Omental fat pad (tissue), 4 donors: ENCODE measurements around the gene MAMDC2. TPM values are rescaled to one million over a fixed set of nuclear protein-coding genes. Genes with fewer than 3 reads are reported as not detected.
"Not testable (repeated sequence)": the region's sequence is repeated elsewhere in the genome, so short reads cannot be mapped to it uniquely, and the experiment has no call there.

Experiments
- ATAC-seq: fragments of 150-250 bp; one replicate; pipeline ENCODE4 v1.9.1; 2016; ENCODE audit warnings: mild to moderate bottlenecking, moderate library complexity; ENCODE audit not compliant: low FRiP score
- DNase-seq: peaks from one replicate; pipeline ENCODE4 v3.0.0-alpha.2; 2019; ENCODE audit warnings: low spot score
- CTCF ChIP-seq, 3 donors: fragments of 450-650 bp; IDR thresholded peaks; one replicate each; pipeline ENCODE4 v1.5.1; 2016 to 2017; ENCODE audit warnings: antibody characterized with exemption in 3 of 3, mild to moderate bottlenecking in 3 of 3, moderate library complexity in 2 of 3
- total RNA-seq, 4 donors: library from RNA; depleted of rRNA; stranded (reverse); fragments of >200 nt; gene quantifications; one replicate each; pipeline ENCODE4 v1.1.0, GENCODE V29; 2016

MAMDC2 gene
- total RNA-seq, 4 donors from 2014 or later = 9.0 to 43.7 (median 16.5) TPM

DNA sequence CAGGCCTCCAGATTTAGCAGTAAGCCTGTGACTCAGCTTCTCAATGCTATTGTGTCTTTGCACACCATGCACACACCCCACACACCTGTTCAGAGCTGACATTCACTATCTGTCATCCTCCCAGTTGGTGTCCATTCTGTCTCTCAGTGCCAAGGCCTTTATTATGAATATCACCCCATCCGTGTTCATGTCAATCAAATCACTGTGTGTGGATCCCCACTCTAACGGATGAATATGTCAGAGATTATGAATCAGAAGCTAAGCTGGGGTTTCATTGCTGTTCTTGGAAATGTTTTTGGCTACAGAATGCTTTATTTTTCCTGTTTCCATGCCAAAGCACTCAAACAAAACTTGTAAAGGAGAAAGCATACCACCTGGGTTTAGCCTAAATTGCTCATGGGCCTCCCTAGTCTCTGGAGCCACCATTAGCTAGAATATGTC lies 9.4 kb upstream of the MAMDC2 start:
- DNase-seq = no peak
- no peak for ATAC-seq

GRCh38 chr9:70035691-70036090 lies 8.0 kb upstream of the MAMDC2 start:
- ATAC-seq (no peak), DNase-seq (no peak)
- no peak for TF ChIP-seq CTCF (IDR thresholded peaks at IDR 0.05)

More for the DNA sequence above, 9.4 kb upstream of the MAMDC2 start:
- TF ChIP-seq CTCF (IDR thresholded peaks at IDR 0.05) = no peak

DNA sequence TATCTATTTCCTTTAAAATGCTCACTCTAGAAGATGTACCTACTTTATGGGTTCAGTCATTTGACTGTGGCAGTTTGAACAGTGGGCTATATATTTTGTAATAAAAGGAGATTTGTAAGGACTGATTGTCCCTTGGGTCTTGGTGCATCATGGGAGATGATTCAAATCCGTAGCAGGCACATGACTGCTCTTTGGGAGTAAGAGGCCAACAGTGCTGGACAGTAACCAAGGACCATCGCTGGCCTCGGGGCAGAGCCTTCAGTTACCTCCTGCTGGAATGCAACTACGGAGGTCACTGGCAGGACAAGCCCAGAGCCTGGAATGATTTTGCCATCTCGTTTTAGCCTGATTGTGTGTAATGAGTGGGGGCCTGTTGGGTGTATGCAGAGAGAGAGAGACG lies 7.0 kb upstream of the MAMDC2 start:
- TF ChIP-seq CTCF (IDR thresholded peaks at IDR 0.05) = no peak
- ATAC-seq = no peak
- DNase-seq = no peak

- DNase-seq = not testable (repeated sequence)
These were observed 5.5 kb upstream of the MAMDC2 start for GRCh38 chr9:70038171-70038621.

GRCh38 chr9:70040376-70040903 lies 3.2 kb upstream of the MAMDC2 start:
- TF ChIP-seq CTCF (IDR thresholded peaks at IDR 0.05) = no peak
- DNase-seq (no peak), ATAC-seq (no peak)

More at GRCh38 chr9:70038171-70038621, 5.5 kb upstream of the MAMDC2 start:
- peak; percentile 39 for ATAC-seq

GRCh38 chr9:70042461-70043215 lies 1.0 kb upstream of the MAMDC2 start:
- ATAC-seq = no peak
- DNase-seq = no peak
- no peak for TF ChIP-seq CTCF (IDR thresholded peaks at IDR 0.05)

DNA sequence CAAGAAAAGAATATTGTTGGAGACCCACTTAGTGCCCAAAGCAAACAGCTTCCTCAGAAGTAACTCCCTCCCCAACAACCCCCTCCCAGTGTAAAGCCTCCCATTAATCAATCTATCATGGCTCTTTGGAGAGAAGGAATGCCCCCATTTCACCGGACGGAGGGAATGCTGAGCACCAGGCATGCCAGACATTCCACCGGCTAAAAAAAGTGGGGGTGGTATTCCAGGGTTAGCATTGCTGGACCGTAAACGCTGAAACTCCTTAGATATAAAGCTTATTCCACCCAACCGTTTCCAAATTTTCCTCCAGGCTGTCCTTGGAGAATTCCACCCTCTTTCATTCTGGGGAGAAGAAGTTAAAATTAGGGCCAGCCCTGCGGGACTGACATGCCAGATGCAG lies 363 bp upstream of the MAMDC2 start:
- DNase-seq = no peak
- peak; percentile 7 for ATAC-seq
- TF ChIP-seq CTCF (IDR thresholded peaks at IDR 0.05) = no peak
